ENCODE measurements around the gene CLEC4A.

GRCh38 chr12:8078398-8078797 lies 45.0 kb upstream of the CLEC4A start:
- TF ChIP-seq CTCF (conservative IDR thresholded peaks at IDR 0.05; ENCODE audit: low read length) = peak; percentile 73
- no peak for TF ChIP-seq EZH2phosphoT487 (IDR thresholded peaks at IDR 0.05; ENCODE audit: borderline replicate concordance, low read depth, low read length)
